ENCODE results near the gene PCCA.

Gene PCCA

DNA sequence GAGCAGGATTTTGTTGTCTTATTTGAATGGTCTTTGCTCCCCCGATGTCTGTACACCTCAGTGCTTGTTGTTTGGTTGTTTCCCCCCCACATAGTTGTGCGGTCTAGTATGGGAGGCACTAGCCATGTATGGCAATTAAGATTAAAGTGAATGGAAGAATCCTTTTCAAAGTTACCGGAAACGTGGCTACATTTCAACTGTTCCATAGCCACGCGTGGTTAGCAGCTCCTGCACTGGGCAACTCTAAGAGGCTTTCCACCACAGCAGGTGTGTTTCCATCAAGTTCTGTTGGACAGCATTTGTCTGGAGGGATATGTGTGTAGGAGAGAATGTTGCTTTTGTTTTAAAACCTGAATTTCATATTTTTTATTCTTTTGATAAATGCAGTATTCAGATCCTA is 252.4 kb downstream of the PCCA start:
- TF ChIP-seq, protein P1, sequence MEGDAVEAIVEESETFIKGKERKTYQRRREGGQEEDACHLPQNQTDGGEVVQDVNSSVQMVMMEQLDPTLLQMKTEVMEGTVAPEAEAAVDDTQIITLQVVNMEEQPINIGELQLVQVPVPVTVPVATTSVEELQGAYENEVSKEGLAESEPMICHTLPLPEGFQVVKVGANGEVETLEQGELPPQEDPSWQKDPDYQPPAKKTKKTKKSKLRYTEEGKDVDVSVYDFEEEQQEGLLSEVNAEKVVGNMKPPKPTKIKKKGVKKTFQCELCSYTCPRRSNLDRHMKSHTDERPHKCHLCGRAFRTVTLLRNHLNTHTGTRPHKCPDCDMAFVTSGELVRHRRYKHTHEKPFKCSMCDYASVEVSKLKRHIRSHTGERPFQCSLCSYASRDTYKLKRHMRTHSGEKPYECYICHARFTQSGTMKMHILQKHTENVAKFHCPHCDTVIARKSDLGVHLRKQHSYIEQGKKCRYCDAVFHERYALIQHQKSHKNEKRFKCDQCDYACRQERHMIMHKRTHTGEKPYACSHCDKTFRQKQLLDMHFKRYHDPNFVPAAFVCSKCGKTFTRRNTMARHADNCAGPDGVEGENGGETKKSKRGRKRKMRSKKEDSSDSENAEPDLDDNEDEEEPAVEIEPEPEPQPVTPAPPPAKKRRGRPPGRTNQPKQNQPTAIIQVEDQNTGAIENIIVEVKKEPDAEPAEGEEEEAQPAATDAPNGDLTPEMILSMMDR (IDR thresholded peaks at IDR 0.05; ENCODE audit: low read depth, low read length, missing control alignments) = no peak
- no peak overlapping the region for H3K4me3 ChIP-seq (ENCODE audit: low read depth, low read length)
- no peak for DNase-seq (ENCODE audit: low read depth)

DNA sequence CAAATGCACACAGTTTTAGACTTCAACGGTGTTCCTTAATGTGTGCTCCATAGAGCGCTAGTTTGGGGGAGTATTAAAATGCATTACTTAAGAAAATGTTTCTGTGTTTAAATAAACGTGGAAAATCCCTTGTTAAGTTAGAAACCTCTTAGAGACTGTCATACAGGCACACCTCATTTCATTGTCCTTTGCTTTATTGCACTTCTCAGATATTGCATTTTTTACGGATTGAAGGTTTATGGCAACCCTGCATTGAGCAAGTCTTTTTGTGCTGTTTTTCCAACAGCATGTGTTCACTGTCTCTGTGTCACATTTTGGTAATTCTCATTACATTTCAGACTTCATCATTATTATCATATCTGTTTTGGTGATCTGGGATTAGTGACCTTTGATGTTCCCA is 255.7 kb downstream of the PCCA start:
- TF ChIP-seq, protein P1 (IDR thresholded peaks at IDR 0.05; ENCODE audit: low read depth, low read length, missing control alignments) = no peak
- DNase-seq (ENCODE audit: low read depth) = no peak
- no peak overlapping the region for H3K4me3 ChIP-seq (ENCODE audit: low read depth, low read length)

DNA sequence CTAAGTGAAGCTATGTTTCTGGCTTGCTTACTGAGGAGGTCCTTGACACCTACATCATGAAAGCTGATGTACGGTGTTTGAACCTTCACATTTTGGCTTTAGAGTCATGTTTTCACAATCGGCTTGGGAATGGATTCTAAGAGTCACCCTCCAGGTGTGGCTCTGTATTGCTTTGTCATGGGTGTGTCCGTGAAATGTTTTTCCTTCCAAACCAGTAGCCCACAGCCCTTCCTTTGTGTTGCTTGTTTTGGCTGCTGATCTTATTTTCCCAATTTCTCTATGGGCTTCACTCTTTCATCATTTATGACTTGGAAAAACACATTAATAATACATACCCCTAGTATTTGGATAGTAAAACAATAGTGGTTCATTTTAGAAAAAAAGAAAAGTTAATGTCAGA is 259.1 kb downstream of the PCCA start:
- no peak for DNase-seq (ENCODE audit: low read depth)
- no peak overlapping the region for H3K4me3 ChIP-seq (ENCODE audit: low read depth, low read length)
- TF ChIP-seq, protein P1 (IDR thresholded peaks at IDR 0.05; ENCODE audit: low read depth, low read length, missing control alignments) = no peak

DNA sequence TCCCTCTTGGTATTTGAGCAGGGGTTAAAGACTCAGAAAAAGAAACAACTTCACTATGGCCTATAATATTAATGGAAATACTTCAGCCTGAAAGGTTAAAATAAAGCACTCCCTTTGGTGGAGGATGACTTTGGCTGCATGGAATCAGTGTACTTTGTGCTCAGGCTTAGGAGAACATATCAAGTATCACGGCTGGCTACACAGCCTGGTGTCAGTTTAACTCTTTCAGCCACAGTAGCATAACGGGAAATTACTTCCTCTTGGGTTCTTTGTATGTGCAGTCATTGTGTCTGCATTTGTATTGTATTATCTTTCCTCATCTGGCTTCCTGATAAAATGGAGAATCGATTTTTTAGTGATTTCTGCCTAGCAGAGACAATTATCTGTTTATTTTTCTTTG is 260.7 kb downstream of the PCCA start:
- DNase-seq (ENCODE audit: low read depth) = no peak
- TF ChIP-seq, protein P1 (IDR thresholded peaks at IDR 0.05; ENCODE audit: low read depth, low read length, missing control alignments) = no peak
- no peak overlapping the region for H3K4me3 ChIP-seq (ENCODE audit: low read depth, low read length)

DNA sequence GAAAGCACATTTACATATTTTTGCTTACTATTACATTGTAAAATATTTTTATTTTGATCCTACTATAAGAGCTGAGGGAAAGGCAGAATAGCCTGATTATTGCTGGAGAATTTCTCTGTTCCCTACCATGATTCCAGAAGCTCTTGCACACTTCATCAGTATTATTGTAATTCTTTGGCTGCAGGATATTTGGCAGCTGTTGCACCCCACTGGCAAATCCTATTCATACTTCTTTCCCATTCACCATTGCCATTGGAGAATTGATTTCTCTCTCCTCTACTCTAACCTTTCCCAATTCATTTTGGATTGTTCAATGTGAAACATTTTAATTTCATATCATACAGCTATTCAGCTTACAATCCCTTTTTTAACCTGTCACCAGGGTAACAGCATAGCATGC is 261.7 kb downstream of the PCCA start:
- DNase-seq (ENCODE audit: low read depth) = no peak
- no peak overlapping the region for H3K4me3 ChIP-seq (ENCODE audit: low read depth, low read length)
- TF ChIP-seq, protein P1 (IDR thresholded peaks at IDR 0.05; ENCODE audit: low read depth, low read length, missing control alignments) = no peak

DNA sequence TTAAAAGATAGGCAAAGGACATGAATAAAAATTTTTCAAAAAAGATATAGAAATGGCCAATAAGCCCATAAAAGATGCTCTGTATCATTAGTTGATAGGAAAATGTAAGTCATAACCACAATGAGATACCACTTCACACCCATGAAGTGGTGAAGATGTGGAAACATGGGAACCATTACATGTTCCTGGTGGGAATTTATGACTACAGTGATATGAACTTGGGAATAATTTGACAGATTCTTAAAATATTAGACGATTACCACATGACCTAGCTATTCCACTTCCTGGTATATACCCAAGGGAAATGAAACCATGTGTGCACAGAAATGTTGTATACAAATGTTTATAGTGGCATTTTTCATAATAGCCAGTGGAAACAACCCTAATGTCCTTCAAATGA is 267.5 kb downstream of the PCCA start:
- TF ChIP-seq, protein P1 (IDR thresholded peaks at IDR 0.05; ENCODE audit: low read depth, low read length, missing control alignments) = no peak

DNA sequence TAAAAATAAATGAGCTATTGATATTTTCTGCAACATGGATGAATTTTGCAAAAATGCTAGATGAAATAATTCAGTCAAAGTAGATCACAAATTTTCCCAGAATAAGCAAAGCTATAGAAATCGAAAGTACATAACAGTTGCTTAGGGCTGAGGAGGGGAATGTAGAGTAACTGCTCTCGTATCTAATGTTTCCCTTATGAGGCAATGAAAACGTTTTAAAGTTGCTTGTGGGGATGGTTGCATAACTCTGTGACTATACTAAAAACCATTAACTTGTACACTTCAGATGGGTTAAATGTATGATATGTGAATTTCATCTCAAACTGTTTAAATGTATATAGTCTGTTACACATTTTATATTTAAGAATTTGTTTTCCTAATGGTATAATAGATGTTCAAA is 268.0 kb downstream of the PCCA start:
- TF ChIP-seq, protein P1 (IDR thresholded peaks at IDR 0.05; ENCODE audit: low read depth, low read length, missing control alignments) = no peak
- no peak overlapping the region for H3K4me3 ChIP-seq (ENCODE audit: low read depth, low read length)
- no peak for DNase-seq (ENCODE audit: low read depth)

More for the DNA sequence above, 267.5 kb downstream of the PCCA start:
- H3K4me3 ChIP-seq (ENCODE audit: low read depth, low read length) = no peak overlapping the region
- DNase-seq (ENCODE audit: low read depth) = no peak

Measured in GM12864 (cell line).